Sciatic nerve (tissue), 2 donors: Measurements from ENCODE around the gene PI4KA. TPM values are rescaled to one million over a fixed set of nuclear protein-coding genes. Genes with fewer than 3 reads are reported as not detected.
"Not testable (repeated sequence)": the region's sequence is repeated elsewhere in the genome, so short reads cannot be mapped to it uniquely, and the experiment has no call there.

Experiments
- ATAC-seq: fragments of 200-7000 bp; cut with Tn5 transposase; one replicate; pipeline ENCODE4 v1.9.1; 2020; ENCODE audit warnings: mild to moderate bottlenecking, moderate library complexity
- DNase-seq: peaks from one replicate; pipeline ENCODE4 v3.0.0-alpha.2; 2020; ENCODE audit warnings: low spot score
- intact Hi-C: fragments of 100-400 bp; cut with DNase I; formaldehyde crosslinking; loops from one replicate; pipeline ENCODE4 v1.14.2; 2022
- total RNA-seq: library from RNA; stranded (reverse); fragmentation: NEBNext Ultra II Directional; extraction: Animal tissue kit (Norgen Biotek cat#: 25700); gene quantifications from one replicate; pipeline ENCODE4 v1.2.1, GENCODE V29; 2021
- donor health status: DM: no; HTN: no; CAD: no.
- donor health status: DM: no; HTN: no; CAD: no.

PI4KA gene
- total RNA-seq, 1 donor from 2014 or later = 116 TPM

DNA sequence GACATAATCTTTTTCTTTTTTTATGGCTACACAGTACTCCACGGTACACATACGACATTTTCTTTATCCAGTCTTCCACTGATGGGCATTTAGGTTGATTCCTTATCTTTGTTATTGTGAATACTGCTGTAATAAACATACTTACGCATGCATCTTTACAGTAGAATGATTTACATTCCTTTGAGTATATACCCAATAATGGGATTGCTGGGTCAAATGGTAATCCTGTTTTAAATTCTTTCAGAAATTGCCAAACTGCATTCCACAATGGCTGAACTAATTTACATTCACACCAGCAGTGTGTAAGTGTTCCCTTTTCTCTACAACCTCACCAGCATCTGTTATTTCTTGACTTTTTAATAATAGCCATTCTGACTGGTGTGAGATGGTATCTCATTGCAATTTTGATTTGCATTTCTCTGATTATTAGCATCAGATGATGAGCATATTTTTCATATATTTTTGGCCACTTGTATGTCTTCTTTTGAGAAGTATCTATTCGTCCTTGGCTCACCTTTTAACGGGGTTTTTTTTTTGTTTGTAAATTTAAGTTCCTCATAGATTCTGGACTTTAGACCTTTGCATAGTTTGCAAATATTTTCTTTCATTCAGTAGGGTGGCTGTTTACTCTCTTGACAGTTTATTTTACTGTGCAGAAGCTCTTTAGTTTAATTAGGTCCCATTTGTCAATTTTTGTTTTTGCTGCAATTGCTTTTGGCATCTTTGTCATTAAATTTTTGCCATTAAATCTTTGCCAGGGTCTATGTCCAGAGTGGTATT is 32.0 kb downstream of the PI4KA start:
- ATAC-seq, intact Hi-C loops, DNase-seq: not testable (repeated sequence)

DNA sequence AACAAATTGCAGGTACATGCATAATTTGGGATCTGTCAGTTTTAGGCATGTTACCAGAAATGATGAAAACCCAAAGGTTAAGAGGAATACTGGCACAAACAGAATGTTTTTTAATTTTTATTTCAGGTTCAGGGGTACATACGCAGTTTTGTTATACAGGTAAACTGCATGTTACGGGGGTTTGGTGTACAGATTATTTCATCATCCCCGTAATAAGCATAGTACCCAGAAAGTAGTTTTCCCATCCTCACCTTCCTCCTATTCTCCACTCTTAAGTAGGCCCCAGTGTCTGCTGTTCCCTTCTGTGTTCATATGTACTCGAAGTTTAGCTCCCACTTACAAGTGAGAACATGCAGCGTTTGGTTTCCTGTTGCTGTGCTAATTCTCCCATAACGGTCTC is 33.0 kb downstream of the PI4KA start:
- no peak for DNase-seq
- intact Hi-C loops = no loop called here
- ATAC-seq = no peak

DNA sequence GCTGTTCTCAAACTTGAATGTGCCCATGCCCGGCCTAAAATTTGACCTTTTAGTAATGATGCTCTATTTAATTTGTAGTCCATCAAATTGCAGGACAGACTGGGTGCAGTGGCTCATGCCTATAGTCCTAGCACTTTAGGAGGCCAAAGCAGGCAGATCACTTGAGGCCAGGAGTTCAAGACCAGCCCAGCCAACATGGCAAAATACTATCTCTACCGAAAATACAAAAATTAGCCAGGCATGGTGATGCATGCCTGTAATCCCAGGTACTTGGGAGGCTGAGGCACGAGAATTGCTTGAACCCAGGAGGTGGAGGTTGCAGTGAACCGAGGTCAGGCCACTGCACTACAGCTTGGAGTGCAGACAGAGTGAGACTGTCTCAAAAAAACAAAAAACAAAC is 33.4 kb downstream of the PI4KA start:
- DNase-seq, intact Hi-C loops, ATAC-seq: not testable (repeated sequence)

DNA sequence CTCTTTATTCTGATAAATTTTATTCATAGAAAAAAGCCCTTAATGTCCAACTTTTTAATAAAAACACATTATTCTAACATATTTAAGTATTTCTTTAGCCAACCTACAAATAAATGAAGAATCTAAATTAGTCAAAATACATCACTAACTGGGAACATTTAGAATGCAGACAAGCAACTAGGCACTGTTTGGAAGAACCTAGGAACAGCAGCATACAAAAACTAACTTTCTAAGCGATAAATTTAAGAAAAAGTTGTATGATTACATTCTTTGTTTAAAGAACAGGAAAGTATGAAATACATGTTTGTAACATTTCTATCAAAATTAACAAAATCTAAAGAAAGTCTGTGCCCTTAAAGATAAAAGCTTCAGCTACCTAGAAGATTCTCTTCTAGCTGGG is 35.3 kb downstream of the PI4KA start:
- intact Hi-C loops = no loop called here
- no peak for ATAC-seq
- no peak for DNase-seq

DNA sequence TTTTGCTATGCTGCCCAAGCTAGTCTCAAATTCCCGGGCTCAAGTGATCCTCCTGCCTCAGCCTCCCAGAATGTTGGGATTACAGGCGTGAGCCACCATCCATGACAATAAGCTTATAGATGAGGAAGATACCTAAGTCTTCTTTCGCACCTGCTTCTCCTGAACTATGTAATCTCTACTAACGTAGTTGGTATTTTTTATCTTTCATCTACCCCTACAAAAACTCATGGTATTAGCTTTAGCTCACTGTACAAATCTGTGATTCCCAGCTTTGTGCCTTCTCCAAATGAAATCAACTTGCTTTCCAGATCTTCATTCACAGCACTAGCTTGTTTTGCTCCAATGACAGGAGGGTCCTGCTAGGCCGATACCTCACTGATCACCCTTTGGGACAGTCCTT is 36.4 kb downstream of the PI4KA start:
- DNase-seq = no peak
- no peak for ATAC-seq
- intact Hi-C loops = no loop called here

DNA sequence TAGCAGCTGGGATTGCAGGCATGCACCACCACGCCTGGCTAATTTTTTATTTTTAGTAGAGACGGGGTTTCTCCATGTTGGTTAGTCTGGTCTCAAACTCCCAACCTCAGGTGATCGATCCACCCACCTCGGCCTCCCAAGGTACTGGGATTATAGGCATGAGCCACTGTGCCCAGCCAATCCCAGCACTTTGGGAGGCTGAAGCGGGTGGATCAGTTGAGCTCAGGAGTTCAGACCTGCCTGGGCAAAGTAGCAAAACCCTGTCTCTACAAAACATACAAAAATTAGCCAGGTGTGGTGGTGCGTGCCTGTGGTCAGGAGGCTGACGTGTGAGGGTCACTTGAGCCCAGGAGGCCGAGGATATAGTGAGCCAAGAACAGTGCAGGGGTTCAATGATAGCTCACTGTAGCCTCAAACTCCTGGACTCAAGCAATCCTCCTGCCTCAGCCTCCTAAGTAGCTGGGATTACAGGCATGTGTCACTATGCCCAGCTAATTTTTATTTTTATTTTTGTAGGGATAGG is 36.8 kb downstream of the PI4KA start:
- ATAC-seq, intact Hi-C loops, DNase-seq: not testable (repeated sequence)

DNA sequence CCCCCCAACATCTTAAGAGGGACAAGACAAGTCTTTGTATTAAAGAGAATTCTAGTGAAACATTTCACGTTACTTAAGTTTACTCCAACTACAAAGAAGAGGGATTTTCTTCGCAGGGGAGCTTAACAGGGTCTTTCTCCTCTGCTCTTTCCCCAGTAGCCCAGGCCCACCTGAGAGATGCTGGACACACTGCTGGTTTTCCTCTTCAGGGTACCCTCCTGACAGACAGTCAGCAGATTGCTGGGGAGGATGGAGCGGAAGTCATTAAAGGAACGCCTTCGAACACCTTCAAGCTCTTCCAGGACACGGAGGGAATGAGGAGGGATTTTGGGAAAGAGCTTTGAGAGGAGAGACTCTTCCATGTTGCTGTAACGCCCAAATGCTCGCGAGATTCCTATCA is 39.1 kb downstream of the PI4KA start:
- intact Hi-C loops = no loop called here
- ATAC-seq = no peak
- no peak for DNase-seq

DNA sequence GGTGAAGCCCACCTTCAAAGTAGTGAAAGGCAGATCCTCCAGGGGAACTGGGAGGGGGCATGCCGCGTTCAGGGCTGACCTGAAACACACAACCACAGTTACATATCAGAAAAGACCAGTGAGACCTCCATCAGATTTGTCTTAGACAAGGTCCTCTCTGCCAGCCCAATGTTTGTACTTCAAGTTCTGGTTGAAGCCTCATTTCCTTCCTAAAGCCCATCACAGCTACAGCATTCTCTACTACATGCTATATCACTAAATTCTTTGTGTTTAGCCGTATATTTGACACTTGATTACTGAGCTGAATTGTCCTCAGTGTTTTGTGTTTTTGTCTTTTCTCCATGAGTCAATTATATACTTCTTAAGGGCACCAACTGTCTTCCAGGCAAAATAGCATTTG is 40.1 kb downstream of the PI4KA start:
- DNase-seq (no peak), ATAC-seq (no peak)
- intact Hi-C loops = no loop called here

DNA sequence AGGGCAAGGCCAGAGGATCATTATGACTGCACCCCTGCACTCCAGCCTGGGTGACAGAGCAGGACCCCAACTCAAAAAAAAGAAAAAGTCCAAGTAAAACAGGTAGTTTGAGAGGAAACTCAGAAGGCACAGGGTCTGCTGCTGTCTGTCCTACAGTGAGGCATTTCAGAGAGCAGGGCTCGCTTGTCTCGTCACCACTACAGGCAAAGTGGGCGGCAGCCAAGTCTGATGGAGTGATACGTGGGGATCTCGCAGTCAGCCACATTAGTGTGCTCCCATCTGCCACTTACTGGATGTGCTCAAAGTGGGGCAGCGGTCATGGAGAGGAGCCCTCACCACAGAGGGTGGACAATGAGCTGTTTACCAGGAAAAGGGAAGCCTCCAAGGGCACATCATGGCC is 42.1 kb downstream of the PI4KA start:
- ATAC-seq (no peak), DNase-seq (no peak)
- intact Hi-C loops = no loop called here

DNA sequence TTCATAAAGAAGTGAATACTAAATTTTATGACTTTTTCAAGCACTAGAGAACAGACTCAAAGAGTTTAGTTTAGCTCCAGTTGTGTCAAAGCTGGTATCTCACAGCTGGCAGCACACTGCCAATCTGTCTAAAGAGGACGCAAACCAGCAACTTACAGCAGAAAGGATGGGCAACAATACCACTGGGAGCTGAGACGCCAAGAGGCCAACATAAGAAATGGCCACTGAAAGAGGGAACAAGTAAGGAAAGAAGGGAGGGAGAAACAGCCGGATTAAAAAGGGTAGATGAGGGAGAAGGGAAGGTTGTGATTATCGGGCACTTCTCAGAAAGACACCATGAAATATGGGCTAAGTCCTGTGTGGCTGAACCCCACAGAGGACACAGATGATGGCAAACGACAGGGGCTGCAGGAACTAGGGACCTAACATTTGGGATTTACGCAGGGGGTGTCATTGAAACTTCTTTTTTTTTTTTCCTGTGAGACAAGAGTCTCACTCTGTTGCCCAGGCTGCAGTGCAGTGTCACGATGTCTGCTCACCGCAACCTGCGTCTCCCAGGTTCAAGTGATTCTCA is 43.0 kb downstream of the PI4KA start:
- DNase-seq (no peak), ATAC-seq (no peak)
- intact Hi-C loops = no loop called here

DNA sequence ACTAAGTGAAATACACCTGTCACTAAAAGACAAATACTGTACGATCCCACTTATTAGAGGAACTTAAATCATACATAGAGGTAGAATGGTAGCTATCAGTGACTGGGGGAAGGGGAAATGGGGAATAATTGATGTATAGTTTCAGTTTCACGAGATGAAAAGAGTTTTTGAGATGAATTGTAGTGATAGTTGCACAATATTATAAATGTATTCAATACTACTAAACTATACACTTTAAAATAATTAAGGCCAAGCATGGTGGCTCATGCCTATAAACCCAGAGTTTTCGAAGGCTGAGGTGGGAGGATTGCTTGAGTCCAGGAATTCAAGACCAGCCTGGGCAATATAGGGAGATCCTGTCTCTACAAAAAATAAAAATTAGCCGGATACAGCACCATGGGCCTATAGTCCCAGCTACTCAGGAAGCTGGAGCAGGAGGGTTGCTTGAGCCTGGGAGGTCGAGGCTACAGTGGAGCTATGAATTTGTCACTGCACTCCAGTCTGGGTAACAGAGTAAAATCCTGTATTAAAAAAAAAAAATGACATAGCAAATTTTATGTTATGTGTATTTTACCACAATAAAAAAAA is 44.3 kb downstream of the PI4KA start:
- no peak for DNase-seq
- intact Hi-C loops = no loop called here
- no peak for ATAC-seq

DNA sequence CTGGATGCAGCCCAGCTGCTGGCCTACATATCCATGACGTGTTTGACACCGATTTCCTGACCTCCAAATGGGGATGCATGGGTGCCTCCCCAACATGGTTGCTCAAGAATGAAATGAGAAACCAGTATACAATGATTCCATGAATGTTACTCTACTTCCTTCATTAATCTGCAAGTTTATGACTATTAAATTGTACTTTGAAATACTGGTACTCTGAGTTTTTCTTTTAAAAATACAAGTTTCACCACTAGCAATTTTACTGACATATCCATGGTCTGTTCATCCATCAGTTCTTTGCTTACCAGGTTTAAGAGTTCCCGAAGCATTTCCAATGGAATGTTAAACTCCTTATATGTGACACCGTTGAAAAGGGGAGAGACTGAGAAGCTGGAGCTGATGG is 45.6 kb downstream of the PI4KA start:
- ATAC-seq (no peak), DNase-seq (no peak)
- intact Hi-C loops = no loop called here

DNA sequence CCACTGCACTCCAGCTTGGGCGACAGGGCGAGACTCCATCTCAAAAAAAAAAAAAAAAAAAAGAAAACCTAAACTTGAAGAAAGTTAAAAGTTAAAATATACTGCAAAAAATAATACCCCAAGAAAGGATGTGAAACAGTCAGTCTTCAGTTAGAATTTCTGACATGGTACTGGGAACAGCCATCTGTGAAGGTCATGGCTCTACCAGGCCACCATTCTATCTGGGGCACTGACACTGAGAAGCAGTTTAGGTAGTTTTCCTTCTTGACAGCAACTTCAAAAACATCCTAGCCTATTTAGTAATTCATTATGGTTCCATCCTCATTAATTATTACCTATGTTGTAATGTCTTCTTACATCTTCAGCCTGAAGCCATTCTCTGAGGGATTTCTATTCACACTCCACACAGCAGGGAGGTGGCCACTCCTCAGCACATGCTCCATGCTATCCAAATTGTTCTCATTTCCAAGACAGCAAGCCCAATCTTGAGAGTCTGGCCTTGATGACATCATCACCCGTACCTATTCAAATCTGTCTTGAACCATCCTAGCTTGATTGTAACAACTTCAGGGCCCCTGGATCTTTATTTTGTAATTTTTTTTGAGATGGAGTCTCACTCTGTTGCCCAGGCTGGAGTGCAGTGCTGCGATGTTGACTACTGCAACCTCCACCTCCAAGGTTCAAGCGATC is 46.5 kb downstream of the PI4KA start:
- intact Hi-C loops = no loop called here
- no peak for DNase-seq
- ATAC-seq = no peak

DNA sequence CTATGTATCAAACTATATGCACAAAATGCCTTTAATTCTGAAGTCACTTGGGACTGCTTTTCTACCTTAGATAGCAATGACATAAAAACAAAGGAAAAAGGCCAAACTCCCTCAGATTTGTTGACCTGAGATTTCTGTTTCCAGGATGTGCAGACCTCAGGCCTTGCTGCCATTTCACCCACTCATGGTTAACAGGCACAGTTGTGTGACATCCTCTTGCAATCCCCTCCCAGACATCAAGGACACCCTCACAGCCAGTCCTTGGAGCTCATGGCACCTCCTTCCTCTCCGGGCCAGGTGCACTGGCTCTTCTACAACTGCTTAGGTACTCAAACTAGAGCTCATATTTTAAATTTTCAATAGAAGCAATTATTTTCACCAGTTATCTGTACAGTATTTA is 47.4 kb downstream of the PI4KA start:
- DNase-seq = no peak

DNA sequence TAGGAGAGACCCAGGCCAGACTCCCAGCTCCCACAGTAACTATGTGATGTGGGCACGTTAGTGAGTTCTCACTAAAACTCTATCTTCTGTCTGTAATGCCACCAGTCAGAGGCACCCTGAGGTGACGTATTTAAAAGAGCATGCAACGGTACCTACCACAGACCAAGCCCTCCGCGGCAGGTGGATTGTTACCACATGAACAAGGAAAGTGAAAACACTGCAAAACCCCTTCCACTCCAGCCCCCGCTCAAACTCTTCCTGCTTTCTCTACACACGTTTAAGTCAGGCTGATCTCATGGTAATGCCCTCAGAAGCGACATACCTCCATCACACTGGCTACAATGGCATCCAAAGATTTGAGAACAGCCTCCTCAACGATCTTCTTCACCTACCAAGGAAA is 48.0 kb downstream of the PI4KA start:
- no peak for DNase-seq
- intact Hi-C loops = no loop called here
- ATAC-seq = no peak

More for the DNA sequence above, 47.4 kb downstream of the PI4KA start:
- intact Hi-C loops = no loop called here
- ATAC-seq = no peak

DNA sequence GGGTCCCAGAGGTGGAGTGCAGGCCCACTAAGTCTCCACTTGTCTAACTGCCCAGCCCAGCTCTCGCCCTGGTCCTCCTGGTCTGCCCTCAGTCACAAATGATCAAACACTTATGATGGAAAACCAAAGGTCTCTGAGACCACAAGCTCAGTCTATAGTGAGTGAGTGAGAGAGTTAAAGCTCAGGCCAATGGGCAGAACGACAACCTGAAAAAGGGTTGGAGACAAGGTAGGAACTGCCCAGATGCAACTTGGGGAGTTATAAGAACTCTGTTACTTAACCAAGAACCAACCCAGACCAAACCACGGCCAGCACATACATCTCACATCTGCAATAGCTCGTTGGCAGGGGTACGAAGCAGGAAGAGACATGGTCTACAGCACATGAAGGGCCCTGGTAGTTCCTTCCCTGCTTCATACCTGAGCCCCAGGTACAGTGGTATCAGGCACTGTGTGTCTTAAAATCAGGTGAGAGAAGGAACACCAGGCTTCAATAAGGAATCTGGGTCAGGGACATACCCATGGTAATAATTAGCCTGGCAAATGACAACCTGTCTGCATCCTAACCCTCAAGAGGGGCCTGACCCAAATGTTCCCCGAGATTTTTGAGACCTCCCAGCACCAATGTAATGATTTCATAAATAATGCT is 48.9 kb downstream of the PI4KA start:
- ATAC-seq (no peak), DNase-seq (no peak)
- intact Hi-C loops = no loop called here

DNA sequence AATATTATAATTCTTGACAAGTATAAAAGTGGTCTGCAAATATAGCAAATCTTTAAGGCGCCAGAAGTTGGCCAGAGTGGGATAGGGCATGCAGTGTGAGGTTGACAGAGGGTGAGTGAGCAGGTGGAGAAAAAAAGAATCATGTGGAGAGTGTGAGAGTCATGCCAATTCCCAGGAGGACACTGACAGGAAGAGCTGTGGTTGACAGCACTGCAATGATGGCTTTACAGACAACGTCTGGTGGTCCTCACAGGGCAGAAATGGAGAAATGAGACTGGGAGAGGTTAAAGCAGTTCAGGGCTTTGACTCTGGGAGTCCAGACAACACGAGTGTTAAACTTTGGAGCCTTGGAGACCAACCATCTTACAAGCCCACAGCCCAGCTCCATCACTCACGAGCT is 49.8 kb downstream of the PI4KA start:
- no peak for ATAC-seq
- DNase-seq = no peak
- intact Hi-C loops = no loop called here

DNA sequence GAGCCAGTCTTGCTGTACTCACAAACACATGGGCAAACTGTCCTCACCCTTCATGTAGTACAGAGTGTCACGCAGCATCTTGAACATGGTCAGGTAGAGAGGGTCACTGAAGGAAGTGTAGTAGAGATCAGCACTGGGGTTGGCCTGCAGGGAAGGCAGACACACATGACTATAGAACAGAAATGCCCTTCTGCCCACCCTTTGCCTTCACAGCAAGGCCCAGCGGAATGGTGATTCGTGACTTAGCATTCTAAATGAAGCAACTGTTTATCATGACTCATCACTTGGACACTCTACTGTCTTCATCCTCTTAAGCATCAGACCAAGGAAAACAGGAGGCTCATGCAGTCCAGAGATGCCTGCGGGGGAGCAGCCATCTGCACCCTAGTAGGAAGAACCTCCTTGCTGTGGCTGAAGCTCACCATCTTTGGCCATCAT is 51.3 kb downstream of the PI4KA start:
- intact Hi-C loops = no loop called here
- DNase-seq = no peak
- no peak for ATAC-seq

DNA sequence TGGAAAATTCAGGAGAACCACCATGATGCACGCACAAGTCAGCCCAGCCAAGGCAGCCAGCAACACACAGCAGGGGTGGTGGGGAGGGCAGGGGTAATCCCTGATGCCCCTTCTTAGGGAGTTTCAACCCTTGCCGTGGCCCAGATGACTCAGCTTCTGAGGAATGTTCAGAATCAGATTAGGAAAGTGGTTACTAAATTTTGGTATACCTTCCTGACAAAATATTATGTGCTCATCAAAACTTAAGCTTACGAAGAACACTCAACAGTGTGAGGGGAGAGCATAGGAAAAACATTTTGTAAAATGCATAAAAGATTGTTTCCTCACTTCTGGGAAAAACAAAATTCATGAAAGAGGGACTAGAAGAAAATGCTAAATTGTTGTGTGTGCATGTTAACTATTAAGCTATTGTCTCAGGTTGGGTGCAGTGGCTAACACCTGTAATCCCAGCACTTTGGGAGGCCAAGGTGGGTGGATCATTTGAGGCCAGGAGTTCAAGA is 52.6 kb downstream of the PI4KA start:
- intact Hi-C loops = no loop called here
- no peak for ATAC-seq

More for the DNA sequence above, 52.6 kb downstream of the PI4KA start:
- DNase-seq = no peak
